Stromal cell of bone marrow (primary cell): ENCODE measurements around the gene WFIKKN1.

Experiments
- DNase-seq: peaks from one replicate; pipeline ENCODE4 v3.0.0-alpha.2; 2012; ENCODE audit warnings: low read depth

Gene WFIKKN1

GRCh38 chr16:674214-674881 is 43.6 kb downstream of the WFIKKN1 start:
- no peak for DNase-seq

GRCh38 chr16:674968-675883 is 44.4 kb downstream of the WFIKKN1 start, which contains the start of gene RHBDL1:
RHBDL1 (plus strand) TSS chr16:675671; CDS start chr16:675791, 120 bp downstream.
- DNase-seq: no peak

- no peak for DNase-seq
Measured at GRCh38 chr16:675884-676564, 45.2 kb downstream of the WFIKKN1 start.

- no peak for DNase-seq
Measured at GRCh38 chr16:676565-676902, 45.7 kb downstream of the WFIKKN1 start.

- DNase-seq: no peak
Measured at GRCh38 chr16:676913-677312, 46.1 kb downstream of the WFIKKN1 start.

- no peak for DNase-seq
Measured at GRCh38 chr16:677316-678190, 46.8 kb downstream of the WFIKKN1 start.

GRCh38 chr16:678209-678857 is 47.5 kb downstream of the WFIKKN1 start:
- DNase-seq: no peak

- DNase-seq: no peak
Measured at GRCh38 chr16:678858-679813, 48.4 kb downstream of the WFIKKN1 start.

GRCh38 chr16:679814-680624 is 49.2 kb downstream of the WFIKKN1 start, which contains the start of gene STUB1:
STUB1 (plus strand) TSS chr16:680410; CDS start chr16:680526, 116 bp downstream.
- peak; percentile 68 for DNase-seq

GRCh38 chr16:680625-680945 is 49.8 kb downstream of the WFIKKN1 start:
- DNase-seq: no peak

- peak; percentile 43 for DNase-seq
Measured at GRCh38 chr16:680967-681745, 50.4 kb downstream of the WFIKKN1 start.

GRCh38 chr16:681746-682427 is 51.1 kb downstream of the WFIKKN1 start:
- DNase-seq: no peak

GRCh38 chr16:682493-683395 is 52.0 kb downstream of the WFIKKN1 start:
- DNase-seq: no peak

GRCh38 chr16:683396-684070 is 52.7 kb downstream of the WFIKKN1 start:
- no peak for DNase-seq
